ENCODE data around the gene S1PR5.

- TF ChIP-seq CTCF (IDR thresholded peaks at IDR 0.05 in 2 of 3, conservative IDR thresholded peaks at IDR 0.05 in 1 of 3; ENCODE audit: borderline replicate concordance in 1 of 3, insufficient read depth in 1 of 3, low read depth in 2 of 3, low read length in 2 of 3) (no peak), YY1 (IDR thresholded peaks at IDR 0.05; ENCODE audit: extremely low read depth, insufficient replicate concordance, low read depth, low read length) (no peak), ZFX (IDR thresholded peaks at IDR 0.05) (no peak), EZH2 (IDR thresholded peaks at IDR 0.05) (no peak), MAX (IDR thresholded peaks at IDR 0.05) (no peak)
- TF ChIP-seq, protein P1, sequence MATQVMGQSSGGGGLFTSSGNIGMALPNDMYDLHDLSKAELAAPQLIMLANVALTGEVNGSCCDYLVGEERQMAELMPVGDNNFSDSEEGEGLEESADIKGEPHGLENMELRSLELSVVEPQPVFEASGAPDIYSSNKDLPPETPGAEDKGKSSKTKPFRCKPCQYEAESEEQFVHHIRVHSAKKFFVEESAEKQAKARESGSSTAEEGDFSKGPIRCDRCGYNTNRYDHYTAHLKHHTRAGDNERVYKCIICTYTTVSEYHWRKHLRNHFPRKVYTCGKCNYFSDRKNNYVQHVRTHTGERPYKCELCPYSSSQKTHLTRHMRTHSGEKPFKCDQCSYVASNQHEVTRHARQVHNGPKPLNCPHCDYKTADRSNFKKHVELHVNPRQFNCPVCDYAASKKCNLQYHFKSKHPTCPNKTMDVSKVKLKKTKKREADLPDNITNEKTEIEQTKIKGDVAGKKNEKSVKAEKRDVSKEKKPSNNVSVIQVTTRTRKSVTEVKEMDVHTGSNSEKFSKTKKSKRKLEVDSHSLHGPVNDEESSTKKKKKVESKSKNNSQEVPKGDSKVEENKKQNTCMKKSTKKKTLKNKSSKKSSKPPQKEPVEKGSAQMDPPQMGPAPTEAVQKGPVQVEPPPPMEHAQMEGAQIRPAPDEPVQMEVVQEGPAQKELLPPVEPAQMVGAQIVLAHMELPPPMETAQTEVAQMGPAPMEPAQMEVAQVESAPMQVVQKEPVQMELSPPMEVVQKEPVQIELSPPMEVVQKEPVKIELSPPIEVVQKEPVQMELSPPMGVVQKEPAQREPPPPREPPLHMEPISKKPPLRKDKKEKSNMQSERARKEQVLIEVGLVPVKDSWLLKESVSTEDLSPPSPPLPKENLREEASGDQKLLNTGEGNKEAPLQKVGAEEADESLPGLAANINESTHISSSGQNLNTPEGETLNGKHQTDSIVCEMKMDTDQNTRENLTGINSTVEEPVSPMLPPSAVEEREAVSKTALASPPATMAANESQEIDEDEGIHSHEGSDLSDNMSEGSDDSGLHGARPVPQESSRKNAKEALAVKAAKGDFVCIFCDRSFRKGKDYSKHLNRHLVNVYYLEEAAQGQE (IDR thresholded peaks at IDR 0.05; ENCODE audit: low read depth), result no peak
Measured at GRCh38 chr19:10550336-10550735, 33.1 kb upstream of the S1PR5 start.

All from HCT116 (cell line).